K562 (cell line): ENCODE measurements around the gene NPM1. TPM values are rescaled to one million over a fixed set of nuclear protein-coding genes. Genes with fewer than 3 reads are reported as not detected.

ENCODE experiments used
- ATAC-seq: fragments of 200-7000 bp; cut with Tn5 transposase; 3 replicates; pipeline ENCODE4 v1.9.1; 2020; ENCODE audit warnings: moderate library complexity
- BruUV-seq: library from RNA; stranded (reverse); fragments of 400-500 nt; replicated peaks from 2 replicates; lab custom pipeline; 2021; lab: Mats Ljungman, UMichigan
- CTCF ChIA-PET: fragments of 300-600 bp; formaldehyde crosslinking; extraction: SDS; loops from one replicate; lab custom pipeline; 2021; ENCODE audit warnings: low intra/inter-chr PET ratio; lab: Yijun Ruan, JAX
- POLR2A ChIA-PET: fragments of 300-600, 350-650 bp; sonication (Branson Sonifier 250); formaldehyde crosslinking; extraction: SDS; loops from one replicate; lab custom pipeline; 2021; ENCODE audit warnings: antibody characterized with exemption, inconsistent platforms; lab: Yijun Ruan, JAX
- DNase-seq, 4 experiments: peaks; one replicate each; pipeline versions ENCODE4 v3.0.0 to v3.0.0-alpha.2; 2011 to 2018; ENCODE audit warnings: low spot score in 3 of 4, mixed read lengths in 3 of 4; ENCODE audit errors: extremely low read depth in 1 of 4
- FAIRE-seq: peaks from 2 replicates; lab custom pipeline; 2011; peaks lifted over from hg19 to GRCh38; lab: Jason Lieb, UNC
- H2AFZ ChIP-seq: 2 replicates; pipeline ENCODE4 v1.6.0; 2011; ENCODE audit warnings: low read depth, low read length, control low read depth, inconsistent platforms
- H3K27ac ChIP-seq: fragments of 200-600 bp; 3 replicates; pipeline ENCODE4 v1.8.0; 2011; ENCODE audit warnings: low read depth, mild to moderate bottlenecking, control low read depth, inconsistent platforms, low read length, moderate library complexity, mixed read lengths; ENCODE audit errors: extremely low read depth
- H3K27me3 ChIP-seq, 2 experiments: fragments of 300-600 bp in 1 of 2; 2 replicates in 1 of 2; 3 replicates in 1 of 2; pipeline versions ENCODE4 v1.6.0 to v1.8.0; 2011; ENCODE audit warnings: inconsistent platforms in 2 of 2, low read length in 2 of 2, mild to moderate bottlenecking in 1 of 2, mixed read lengths in 1 of 2, moderate library complexity in 1 of 2; ENCODE audit not compliant: control insufficient read depth in 2 of 2, insufficient read depth in 2 of 2
- H3K36me3 ChIP-seq: fragments of 300-600 bp; 3 replicates; pipeline ENCODE4 v1.8.0; 2011; ENCODE audit warnings: mild to moderate bottlenecking, low read length, inconsistent platforms; ENCODE audit not compliant: control insufficient read depth, insufficient read depth
- H3K4me1 ChIP-seq, 2 experiments: fragments of 200-600 bp in 1 of 2; replicated peaks in 1 of 2; 2 replicates in 1 of 2; 3 replicates in 1 of 2; pipeline versions ENCODE4 v1.5.1 to v1.8.0; 2011; ENCODE audit warnings: inconsistent platforms in 2 of 2, low read length in 2 of 2, mild to moderate bottlenecking in 1 of 2, mixed read lengths in 1 of 2, moderate library complexity in 1 of 2; ENCODE audit not compliant: control insufficient read depth in 2 of 2, insufficient read depth in 2 of 2
- H3K4me2 ChIP-seq: 2 replicates; pipeline ENCODE4 v1.6.1; 2011; ENCODE audit warnings: low read length, control low read depth, inconsistent platforms, mixed read lengths; ENCODE audit not compliant: insufficient read depth
- H3K4me3 ChIP-seq: fragments of 200-600 bp; sonication (generic), shearing (Covaris generic); 2 replicates; pipeline ENCODE4 v1.5.1; 2016; ENCODE audit warnings: control low read depth, inconsistent platforms
- H3K79me2 ChIP-seq: fragments of 200-600 bp; 3 replicates; pipeline ENCODE4 v1.8.0; 2011; ENCODE audit warnings: low read length, inconsistent platforms; ENCODE audit not compliant: control insufficient read depth, insufficient read depth
- H3K9ac ChIP-seq, 2 experiments: 2 replicates each; pipeline versions ENCODE4 v1.6.0 to v1.6.1; 2011; ENCODE audit warnings: low read depth in 2 of 2, low read length in 2 of 2, control low read depth in 1 of 2, inconsistent platforms in 1 of 2, mild to moderate bottlenecking in 1 of 2, mixed read lengths in 1 of 2; ENCODE audit not compliant: insufficient read depth in 1 of 2
- H3K9me1 ChIP-seq: one replicate; pipeline ENCODE4 v1.6.0; 2011; ENCODE audit warnings: inconsistent platforms, mild to moderate bottlenecking, low read length, moderate library complexity; ENCODE audit not compliant: control insufficient read depth, insufficient read depth
- H3K9me3 ChIP-seq: replicated peaks from 2 replicates; pipeline ENCODE4 v1.5.1; 2011; ENCODE audit warnings: low read depth, low read length, inconsistent platforms; ENCODE audit not compliant: control insufficient read depth, insufficient read depth
- H4K20me1 ChIP-seq: replicated peaks from 2 replicates; pipeline ENCODE4 v1.6.1; 2011; ENCODE audit warnings: low read length, inconsistent platforms, mixed read lengths; ENCODE audit not compliant: control insufficient read depth, insufficient read depth
- HNRNPH1 ChIP-seq: fragments of 200-400 bp; formaldehyde crosslinking; optimal IDR thresholded peaks from 2 replicates; pipeline ENCODE3; 2017; ENCODE audit warnings: low read depth, mild to moderate bottlenecking, low read length, moderate library complexity
- SMARCB1 ChIP-seq: IDR thresholded peaks from 2 replicates; pipeline ENCODE4 v1.6.1; 2011; ENCODE audit warnings: improper control_type of control experiment, low read depth; ENCODE audit not compliant: insufficient read length
- SREBF1 ChIP-seq: fragments of 150-350 bp; IDR thresholded peaks from 2 replicates; pipeline ENCODE4 v1.6.1; 2014; ENCODE audit warnings: antibody characterized with exemption, low read depth, low read length, borderline replicate concordance
- ZBTB33 ChIP-seq: sonication (generic); formaldehyde crosslinking; IDR thresholded peaks from 2 replicates; pipeline ENCODE4 v1.8.1; 2023; ENCODE audit warnings: mild to moderate bottlenecking, missing genetic modification reagents
- ZBTB40 ChIP-seq, 2 experiments: fragments of 450-650 bp in 1 of 2; sonication (generic) in 1 of 2; formaldehyde crosslinking in 1 of 2; IDR thresholded peaks; 2 replicates each; pipeline versions ENCODE4 v1.7.1 to v1.9.0; 2016 to 2022; ENCODE audit warnings: inconsistent platforms in 1 of 2, mild to moderate bottlenecking in 1 of 2, missing genetic modification reagents in 1 of 2
- ZNF121 ChIP-seq: sonication (generic); formaldehyde crosslinking; conservative IDR thresholded peaks from 2 replicates; pipeline ENCODE4 v1.8.0; 2022; ENCODE audit warnings: missing genetic modification reagents
- ZNF561 ChIP-seq: fragments of 450-650 bp; formaldehyde crosslinking; conservative IDR thresholded peaks from 2 replicates; pipeline ENCODE4 v1.4.0; 2020; ENCODE audit warnings: mild to moderate bottlenecking, moderate library complexity
- ZNF589 ChIP-seq: fragments of 200-800 bp; sonication (Bioruptor generic); IDR thresholded peaks from 2 replicates; pipeline ENCODE4 v1.6.1; 2016; ENCODE audit warnings: low read depth, missing genetic modification characterization, missing compliant biosample characterization
- WGBS: fragments of 100-300 bp; shearing (Covaris generic); methylation state at CpG from one replicate; pipeline ENCODE4 v1.1.6; 2016; ENCODE audit warnings: low coverage, mixed read lengths; ENCODE audit not compliant: insufficient coverage; ENCODE audit errors: missing lambda C conversion rate; 5-methylcytosine and 5-hydroxymethylcytosine counted together
- in situ Hi-C: fragments of 300-500 bp; cut with MboI; formaldehyde crosslinking; loops from 4 replicates; pipeline ENCODE4 v1.15.0; 2018; ENCODE audit warnings: inconsistent platforms, mixed read lengths
- intact Hi-C: fragments of 100-400 bp; cut with micrococcal nuclease; formaldehyde crosslinking; loops from 2 replicates; pipeline ENCODE4 v1.14.2; 2022
- polyA plus RNA-seq, 8 experiments: library from polyadenylated mRNA; depleted of rRNA in 4 of 8; stranded (reverse) in 5 of 8; unstranded in 3 of 8; fragments of >200 nt; fragmentation: Nextera tagmentation in 2 of 8; fragmentation: Illumina TruSeq in 1 of 8; extraction: Ambion mirVana in 2 of 8; extraction: Trizol in 1 of 8; gene quantifications; 2 replicates each; pipeline versions ENCODE4 v1.2.1 to v1.2.3, GENCODE V29; 2011 to 2014; ENCODE audit warnings: inconsistent platforms in 1 of 8, missing spikeins in 1 of 8
- total RNA-seq, 7 experiments: library from RNA; depleted of rRNA in 6 of 7; stranded (reverse); fragments of >200 nt in 6 of 7; fragmentation: Illumina TruSeq in 2 of 7; extraction: Trizol in 2 of 7; gene quantifications; 2 replicates each; pipeline versions ENCODE4 v1.2.1 to v1.2.3, GENCODE V29; 2011 to 2021; ENCODE audit warnings: low replicate concordance in 1 of 7

Gene NPM1
- total and polyA plus RNA-seq, 9 of the 15 experiments (the other 6 are each of a cell fraction or from before 2014, with no cell fraction given): 2,438 to 6,909 (median 5,639) TPM

- no peak for FAIRE-seq
- peak overlapping the region; percentile 92 for H3K4me2 ChIP-seq
- H4K20me1 ChIP-seq: peaks cover 32% of the 10 kb centered on the region
- H2AFZ ChIP-seq: peak overlapping the region; percentile 93
- peaks cover 3% of the 10 kb centered on the region for H3K9me1 ChIP-seq
- in situ Hi-C loops: no loop called here
- no peak for ATAC-seq
- H3K27me3 ChIP-seq: no peaks in the 10 kb centered on the region
- no peaks in the 10 kb centered on the region; the same call in 1 of the 2 replicates for H3K9me3 ChIP-seq
- no peak for DNase-seq
- no TSS peak for BruUV-seq
- H3K4me1 ChIP-seq: peaks cover 4 to 8% of the 10 kb centered on the region in 2 experiments; a peak in 4 of 5 replicates
- peaks cover 27% of the 10 kb centered on the region for H3K36me3 ChIP-seq
- WGBS: 95% methylated on average over 23 of the region's 25 CpGs
- POLR2A ChIA-PET: interaction anchor here (0.6 to 3.6 kb wide), 8 partner anchors 9 to 1684 kb away, joined by 3 to 38 read pairs (median 3); partner anchors contain the start of gene FBXW11
- no peak overlapping the region for H3K4me3 ChIP-seq
- H3K27ac ChIP-seq: no peak overlapping the region
- CTCF ChIA-PET: no interaction called here
- H3K9ac ChIP-seq: peak overlapping the region in 1 of 2 experiments; percentile 96; a peak in 2 of 4 replicates
- H3K79me2 ChIP-seq: peaks cover 47% of the 10 kb centered on the region
- intact Hi-C loops: no loop called here
- TF ChIP-seq SREBF1 (no peak), ZBTB40 (IDR thresholded peaks at IDR 0.05) (no peak), ZBTB40 (CRISPR knock-in tag; IDR thresholded peaks at IDR 0.05) (no peak), ZNF121 (peak; percentile 71), ZBTB33 (CRISPR knock-in tag) (peak; percentile 33; the same call in 1 of the 2 replicates), ZNF561 (CRISPR knock-in tag) (no peak), SMARCB1 (no peak), ZNF589 (CRISPR knock-in tag) (no peak), HNRNPH1 (no peak)
Measured at GRCh38 chr5:171386006-171386671, 1.5 kb upstream of the NPM1 start.
